ENCODE measurements around the gene TESK2.
"Not testable (repeated sequence)": the region's sequence is repeated elsewhere in the genome, so short reads cannot be mapped to it uniquely, and the experiment has no call there.

The TESK2 gene

DNA sequence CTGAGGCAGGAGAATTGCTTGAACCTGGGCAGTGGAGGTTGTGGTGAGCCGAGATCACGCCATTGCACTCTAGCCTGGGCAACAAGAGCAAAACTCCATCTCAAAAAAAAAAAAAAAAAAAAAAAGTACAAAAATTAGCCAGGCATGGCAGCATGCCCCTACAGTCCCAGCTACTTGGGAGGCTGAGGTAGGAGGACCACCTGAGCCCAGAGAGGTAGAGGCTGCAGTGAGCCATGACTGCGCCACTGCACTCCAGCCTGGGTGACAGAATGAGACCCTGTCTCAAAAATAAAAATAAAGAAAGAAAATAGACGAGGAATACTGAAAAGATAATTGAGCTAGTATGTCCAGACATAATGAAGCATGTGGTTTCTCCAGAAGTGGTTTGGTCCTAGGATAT is 27.4 kb upstream of the TESK2 start:
- DNase-seq (ENCODE audit: low spot score in 2 of 2); H3K27me3 Mint-ChIP-seq; ATAC-seq (ENCODE audit: low read depth); H3K9me3 Mint-ChIP-seq; H3K4me3 Mint-ChIP-seq: not testable (repeated sequence)
- peak overlapping the region; percentile 71 for H3K27ac Mint-ChIP-seq
- peaks cover 20% of the 10 kb centered on the region for H3K4me1 Mint-ChIP-seq
- peaks cover 22% of the 10 kb centered on the region for H3K36me3 Mint-ChIP-seq

DNA sequence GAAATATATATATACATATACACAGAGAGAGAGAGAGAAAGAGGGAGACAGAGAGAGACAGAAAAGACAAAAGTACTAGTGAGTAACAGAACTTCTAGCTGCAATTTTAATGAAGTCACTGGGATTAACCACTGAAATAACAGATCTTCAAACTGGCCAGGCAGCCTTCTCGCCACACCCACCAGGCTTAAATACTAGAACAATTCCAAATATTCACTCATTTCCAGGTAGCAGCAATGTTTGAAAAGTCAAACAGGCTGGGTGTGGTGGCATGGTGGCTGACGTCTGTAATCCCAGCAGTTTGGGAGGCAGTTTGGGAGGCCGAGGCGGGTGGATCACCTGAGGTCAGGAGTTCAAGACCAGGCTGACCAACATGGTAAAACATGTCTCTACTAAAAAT is 25.5 kb upstream of the TESK2 start:
- DNase-seq (ENCODE audit: low spot score in 2 of 2) (no peak), ATAC-seq (ENCODE audit: low read depth) (no peak)
- H3K4me3 Mint-ChIP-seq: no peak overlapping the region
- peaks cover 11% of the 10 kb centered on the region for H3K4me1 Mint-ChIP-seq
- peaks cover 27% of the 10 kb centered on the region for H3K36me3 Mint-ChIP-seq
- no peaks in the 10 kb centered on the region for H3K9me3 Mint-ChIP-seq
- peak overlapping the region; percentile 78 for H3K27ac Mint-ChIP-seq
- H3K27me3 Mint-ChIP-seq: no peaks in the 10 kb centered on the region

DNA sequence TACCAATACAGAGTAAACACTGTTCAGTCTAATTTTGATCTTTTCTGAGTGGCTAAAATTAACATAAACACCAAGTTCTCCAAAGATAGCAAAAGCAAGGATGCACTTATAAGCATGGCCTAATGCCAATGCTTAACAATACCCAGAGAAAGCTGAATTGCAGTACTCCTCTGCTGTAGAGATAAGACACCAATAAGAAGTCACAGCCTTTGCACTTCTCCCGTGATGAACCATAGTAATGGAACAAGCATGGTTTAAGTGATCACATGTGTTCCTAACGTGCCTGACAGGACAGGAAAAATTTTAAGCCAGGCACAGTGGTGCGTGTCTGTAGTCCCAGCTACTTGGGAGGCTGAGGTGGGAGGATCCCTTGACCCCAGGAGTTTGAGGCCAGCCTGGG is 25.1 kb upstream of the TESK2 start:
- ATAC-seq (ENCODE audit: low read depth) (no peak), DNase-seq (ENCODE audit: low spot score in 2 of 2) (no peak)
- Mint-ChIP-seq H3K27ac (peak overlapping the region; percentile 78), H3K4me1 (peaks cover 11% of the 10 kb centered on the region), H3K27me3 (no peaks in the 10 kb centered on the region), H3K4me3 (no peak overlapping the region), H3K36me3 (peaks cover 29% of the 10 kb centered on the region), H3K9me3 (no peaks in the 10 kb centered on the region)

DNA sequence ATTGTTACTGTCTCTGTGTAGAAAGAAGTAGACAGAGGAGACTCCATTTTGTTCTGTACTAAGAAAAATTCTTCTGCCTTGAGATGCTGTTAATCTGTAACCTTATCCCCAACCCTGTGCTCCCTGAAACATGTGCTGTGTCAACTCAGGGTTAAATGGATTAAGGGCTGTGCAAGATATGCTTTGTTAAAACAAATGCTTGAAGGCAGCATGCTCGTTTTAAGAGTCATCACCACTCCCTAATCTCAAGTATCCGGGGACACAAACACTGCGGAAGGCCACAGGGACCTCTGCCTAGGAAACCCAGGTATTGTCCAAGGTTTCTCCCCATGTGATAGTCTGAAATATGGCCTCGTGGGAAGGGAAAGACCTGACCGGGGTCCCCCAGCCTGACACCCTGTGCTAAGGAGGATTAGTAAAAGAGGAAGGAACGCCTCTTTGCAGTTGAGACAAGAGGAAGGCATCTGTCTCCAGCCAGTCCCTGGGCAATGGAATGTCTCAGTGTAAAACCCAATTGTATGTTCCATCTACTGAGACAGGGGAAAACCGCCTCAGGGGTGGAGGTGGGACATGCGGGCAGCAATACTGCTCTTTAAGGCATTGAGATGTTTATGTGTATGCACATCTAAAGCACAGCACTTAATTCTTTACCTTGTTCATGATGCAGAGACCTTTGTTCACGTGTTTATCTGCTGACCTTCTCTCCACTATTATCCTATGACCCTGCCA is 22.7 kb upstream of the TESK2 start:
- not testable (repeated sequence) for H3K27me3 Mint-ChIP-seq; DNase-seq (ENCODE audit: low spot score in 2 of 2); ATAC-seq (ENCODE audit: low read depth); H3K4me3 Mint-ChIP-seq; H3K4me1 Mint-ChIP-seq; H3K9me3 Mint-ChIP-seq
- Mint-ChIP-seq H3K27ac (peak overlapping the region; percentile 72), H3K36me3 (peaks cover 30% of the 10 kb centered on the region)

DNA sequence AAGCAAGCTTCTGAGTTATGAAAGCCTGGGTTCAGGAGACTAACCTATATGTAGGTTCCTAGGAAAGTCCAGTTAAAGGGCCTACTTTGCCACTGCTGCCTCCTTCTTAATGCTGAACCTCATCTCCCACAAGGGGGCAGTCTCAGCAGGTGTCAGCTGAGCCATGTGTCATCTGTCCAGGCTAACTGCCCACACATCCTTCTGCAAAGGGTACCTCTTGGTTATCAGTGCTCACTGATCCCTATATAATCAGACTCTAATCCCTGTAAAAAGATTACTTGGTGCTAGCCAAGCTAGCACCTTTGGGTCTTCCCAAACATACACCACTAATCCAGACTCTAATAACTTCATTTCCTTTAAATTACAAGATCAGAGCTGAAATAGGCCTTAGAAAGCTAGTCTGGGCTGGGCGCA is 21.7 kb upstream of the TESK2 start:
- peak; percentile 57 to 58 for DNase-seq (ENCODE audit: low spot score in 2 of 2)
- Mint-ChIP-seq H3K27me3 (no peaks in the 10 kb centered on the region), H3K4me1 (no peaks in the 10 kb centered on the region)

GRCh38 chr1:45510972-45511527 is 20.1 kb upstream of the TESK2 start:
- Mint-ChIP-seq H3K27ac (no peak overlapping the region), H3K4me1 (no peaks in the 10 kb centered on the region), H3K36me3 (peaks cover 28% of the 10 kb centered on the region), H3K27me3 (no peaks in the 10 kb centered on the region), H3K4me3 (no peak overlapping the region), H3K9me3 (no peaks in the 10 kb centered on the region)
- ATAC-seq (ENCODE audit: low read depth): no peak
- no peak for DNase-seq (ENCODE audit: low spot score in 2 of 2)

More for the DNA sequence above, 21.7 kb upstream of the TESK2 start:
- Mint-ChIP-seq H3K36me3 (peaks cover 32% of the 10 kb centered on the region), H3K9me3 (no peaks in the 10 kb centered on the region), H3K27ac (peak overlapping the region; percentile 72), H3K4me3 (no peak overlapping the region)
- ATAC-seq (ENCODE audit: low read depth): peak; percentile 80

DNA sequence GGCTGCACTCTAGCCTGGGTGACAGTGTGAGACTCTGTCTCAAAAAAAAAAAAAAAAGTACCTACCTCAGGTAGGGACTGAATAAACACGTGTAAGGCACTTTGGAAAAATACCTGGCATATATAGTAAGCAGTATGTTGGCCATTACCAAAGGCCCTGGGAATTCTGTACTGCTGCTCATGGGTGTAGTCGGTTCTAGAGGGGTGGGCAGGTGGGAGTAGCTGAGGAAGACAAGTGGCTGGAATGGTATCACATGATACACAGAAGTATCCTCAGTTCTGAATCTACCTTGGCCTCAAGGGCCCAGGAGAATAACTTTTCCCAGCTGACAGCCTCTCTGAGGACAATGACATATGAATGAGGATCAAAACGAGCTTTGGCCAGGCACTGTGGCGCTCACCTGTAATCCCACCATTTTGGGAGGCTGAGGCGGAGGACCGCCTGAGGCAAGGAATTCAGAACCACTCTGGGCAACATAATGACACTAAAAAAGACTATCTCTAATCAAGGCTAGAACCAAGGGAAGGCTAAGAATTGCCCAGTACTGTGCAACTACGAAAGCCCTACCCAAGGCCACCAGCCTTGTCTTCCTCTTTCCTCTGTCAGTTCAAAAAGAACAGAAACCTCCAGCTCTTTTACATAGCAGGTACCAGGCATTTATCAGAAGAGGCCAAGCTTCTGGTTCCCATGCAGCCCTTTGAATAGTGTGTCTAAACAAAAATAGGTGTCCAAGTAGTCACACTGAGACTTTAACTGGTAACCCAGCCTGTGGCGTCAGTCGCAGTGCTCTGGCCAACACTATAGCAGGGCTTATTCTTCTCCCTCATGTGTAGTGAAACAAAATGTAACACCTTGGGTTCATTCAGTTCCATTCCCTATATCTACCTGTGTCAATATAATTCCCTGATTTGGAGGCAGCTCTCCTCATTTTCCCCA is 19.3 kb upstream of the TESK2 start:
- Mint-ChIP-seq H3K36me3 (peaks cover 23% of the 10 kb centered on the region), H3K27ac (no peak overlapping the region), H3K27me3 (no peaks in the 10 kb centered on the region), H3K9me3 (no peaks in the 10 kb centered on the region), H3K4me1 (no peaks in the 10 kb centered on the region), H3K4me3 (no peak overlapping the region)
- DNase-seq (ENCODE audit: low spot score in 2 of 2) (no peak), ATAC-seq (ENCODE audit: low read depth) (no peak)

DNA sequence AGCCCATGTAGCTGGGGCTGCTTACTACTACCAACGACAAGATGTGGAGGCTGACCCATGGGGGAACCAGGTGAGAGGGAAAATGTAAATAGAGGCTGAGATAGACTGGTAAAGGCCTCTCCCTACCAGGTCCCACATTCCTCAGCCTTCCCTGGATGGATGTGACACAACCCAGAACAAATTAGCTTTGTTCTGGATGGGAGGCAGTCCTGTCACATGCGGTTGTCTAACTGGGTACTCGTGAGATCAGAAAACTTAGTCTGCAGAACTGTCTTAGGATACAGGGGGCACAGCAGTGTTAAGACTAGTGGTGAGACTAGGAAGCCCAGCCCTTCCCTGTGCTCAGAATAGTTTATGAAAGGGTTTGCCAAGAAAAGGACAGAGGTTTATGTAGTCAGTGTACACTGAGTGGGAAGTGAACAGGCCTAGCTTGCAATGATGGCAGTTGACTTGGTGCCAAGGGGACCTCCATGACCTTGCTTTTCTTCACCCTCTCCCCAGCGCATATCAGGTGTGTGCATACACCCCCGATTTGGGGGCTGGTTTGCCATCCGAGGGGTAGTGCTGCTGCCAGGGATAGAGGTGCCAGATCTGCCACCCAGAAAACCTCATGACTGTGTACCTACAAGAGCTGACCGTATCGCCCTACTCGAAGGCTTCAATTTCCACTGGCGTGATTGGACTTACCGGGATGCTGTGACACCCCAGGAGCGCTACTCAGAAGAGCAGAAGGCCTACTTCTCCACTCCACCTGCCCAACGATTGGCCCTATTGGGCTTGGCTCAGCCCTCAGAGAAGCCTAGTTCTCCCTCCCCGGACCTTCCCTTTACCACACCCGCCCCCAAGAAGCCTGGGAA is 17.6 kb upstream of the TESK2 start:
- peak overlapping the region; percentile 6 for H3K27ac Mint-ChIP-seq
- no peaks in the 10 kb centered on the region for H3K27me3 Mint-ChIP-seq
- no peak for DNase-seq (ENCODE audit: low spot score in 2 of 2)
- no peak overlapping the region for H3K4me3 Mint-ChIP-seq
- peaks cover 16% of the 10 kb centered on the region for H3K36me3 Mint-ChIP-seq
- no peaks in the 10 kb centered on the region for H3K9me3 Mint-ChIP-seq
- H3K4me1 Mint-ChIP-seq: peaks cover 2% of the 10 kb centered on the region
- no peak for ATAC-seq (ENCODE audit: low read depth)

DNA sequence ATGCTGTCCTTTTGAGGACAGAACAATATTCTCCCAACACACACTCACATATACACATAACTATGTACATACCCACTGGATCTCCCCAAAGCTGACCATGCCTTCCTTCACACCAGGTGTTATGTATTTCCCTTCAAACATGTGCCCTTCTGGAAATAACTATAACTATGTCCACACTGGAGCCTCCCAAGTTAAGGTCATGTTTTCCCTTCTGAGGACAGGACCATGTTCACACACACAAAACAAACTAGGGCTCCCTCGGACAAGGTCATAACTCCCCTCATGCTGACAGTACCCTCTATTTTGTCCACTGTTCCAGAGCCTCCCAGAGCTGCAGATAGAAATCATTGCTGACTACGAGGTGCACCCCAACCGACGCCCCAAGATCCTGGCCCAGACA is 16.9 kb upstream of the TESK2 start:
- Mint-ChIP-seq H3K36me3 (peaks cover 16% of the 10 kb centered on the region), H3K27ac (peak overlapping the region; percentile 6), H3K4me1 (peaks cover 2% of the 10 kb centered on the region), H3K9me3 (no peaks in the 10 kb centered on the region), H3K27me3 (no peaks in the 10 kb centered on the region), H3K4me3 (no peak overlapping the region)
- DNase-seq (ENCODE audit: low spot score in 2 of 2) (no peak), ATAC-seq (ENCODE audit: low read depth) (no peak)

DNA sequence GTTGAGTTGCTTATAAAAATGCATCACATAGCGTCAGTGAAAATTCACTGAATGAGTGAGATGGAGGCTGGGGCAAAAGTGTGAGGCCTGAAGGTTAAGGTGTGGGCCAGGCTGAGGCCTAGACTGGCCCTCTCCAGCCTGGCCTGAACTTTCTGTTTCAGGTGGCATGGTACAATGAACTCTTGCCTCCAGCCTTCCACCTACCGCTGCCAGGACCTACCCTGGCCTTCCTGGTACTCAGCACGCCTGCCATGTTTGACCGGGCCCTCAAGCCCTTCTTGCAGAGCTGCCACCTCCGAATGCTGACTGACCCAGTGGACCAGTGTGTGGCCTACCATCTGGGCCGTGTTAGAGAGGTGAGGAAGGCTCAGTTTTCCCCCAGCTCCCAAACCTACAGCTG is 16.2 kb upstream of the TESK2 start:
- ATAC-seq (ENCODE audit: low read depth) (no peak), DNase-seq (ENCODE audit: low spot score in 2 of 2) (no peak)
- no peak overlapping the region for H3K27ac Mint-ChIP-seq
- peaks cover 2% of the 10 kb centered on the region for H3K4me1 Mint-ChIP-seq
- H3K4me3 Mint-ChIP-seq: no peak overlapping the region
- peaks cover 14% of the 10 kb centered on the region for H3K36me3 Mint-ChIP-seq
- no peaks in the 10 kb centered on the region for H3K27me3 Mint-ChIP-seq
- no peaks in the 10 kb centered on the region for H3K9me3 Mint-ChIP-seq

GRCh38 chr1:45503462-45504360 is 12.7 kb upstream of the TESK2 start:
- Mint-ChIP-seq H3K36me3 (peaks cover 6% of the 10 kb centered on the region), H3K27me3 (no peaks in the 10 kb centered on the region), H3K9me3 (no peaks in the 10 kb centered on the region), H3K27ac (no peak overlapping the region), H3K4me1 (peaks cover 20% of the 10 kb centered on the region), H3K4me3 (no peak overlapping the region)
- ATAC-seq (ENCODE audit: low read depth): no peak
- DNase-seq (ENCODE audit: low spot score in 2 of 2): no peak

GRCh38 chr1:45501505-45501859 is 10.5 kb upstream of the TESK2 start:
- DNase-seq (ENCODE audit: low spot score in 2 of 2) (no peak), ATAC-seq (ENCODE audit: low read depth) (no peak)
- Mint-ChIP-seq H3K36me3 (no peaks in the 10 kb centered on the region), H3K4me1 (peaks cover 21% of the 10 kb centered on the region), H3K4me3 (no peak overlapping the region), H3K27me3 (no peaks in the 10 kb centered on the region), H3K9me3 (no peaks in the 10 kb centered on the region), H3K27ac (no peak overlapping the region)

DNA sequence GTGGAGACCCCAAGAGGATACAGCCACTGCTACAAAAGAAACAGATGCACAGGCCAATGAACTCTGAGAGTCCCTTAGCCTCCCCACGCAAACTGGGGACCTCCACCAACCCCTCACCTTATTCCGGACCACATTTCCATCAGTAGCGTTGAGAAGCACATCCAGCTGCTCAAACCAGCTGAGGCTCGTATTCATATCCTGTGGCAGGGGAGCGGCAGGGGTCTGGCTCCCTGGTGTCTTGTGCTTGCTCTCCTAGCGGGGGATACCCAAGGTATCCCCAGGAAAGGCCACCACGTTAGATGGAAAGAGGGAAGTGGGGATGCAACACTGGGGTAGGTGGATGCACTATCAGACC is 8.4 kb upstream of the TESK2 start:
- DNase-seq (ENCODE audit: low spot score in 2 of 2): no peak
- H3K4me3 Mint-ChIP-seq: peak overlapping the region; percentile 94
- no peak for ATAC-seq (ENCODE audit: low read depth)
- H3K4me1 Mint-ChIP-seq: peaks cover 21% of the 10 kb centered on the region
- no peaks in the 10 kb centered on the region for H3K9me3 Mint-ChIP-seq
- H3K27ac Mint-ChIP-seq: peak overlapping the region; percentile 90
- no peaks in the 10 kb centered on the region for H3K27me3 Mint-ChIP-seq
- H3K36me3 Mint-ChIP-seq: no peaks in the 10 kb centered on the region
